Activated CD4-positive, CD25-positive, alpha-beta regulatory T cell (primary cell): ENCODE measurements around the gene UBE2L6.
A peak's percentile ranks its signal among the peaks of the same experiment; 100 is the strongest.

Source experiments
- DNase-seq, 4 experiments: peaks; one replicate each; lab custom pipeline; 2025; lab: John Stamatoyannopoulos, UW

Gene UBE2L6

GRCh38 chr11:57530215-57530595 lies 37.3 kb downstream of the UBE2L6 start:
- no peak for DNase-seq

GRCh38 chr11:57529012-57529411 lies 38.5 kb downstream of the UBE2L6 start:
- no peak for DNase-seq

GRCh38 chr11:57527056-57527631 lies 40.3 kb downstream of the UBE2L6 start:
- DNase-seq, result peak; percentile 39 to 54 (median 52)

GRCh38 chr11:57523419-57523818 lies 44.1 kb downstream of the UBE2L6 start:
- no peak for DNase-seq

GRCh38 chr11:57521116-57521515 lies 46.4 kb downstream of the UBE2L6 start:
- no peak for DNase-seq

GRCh38 chr11:57516061-57516443 lies 51.4 kb downstream of the UBE2L6 start:
- DNase-seq, result no peak

- peak in 2 of 4 experiments; percentile 6 to 16 for DNase-seq
These were observed 52.0 kb downstream of the UBE2L6 start, which contains the start of gene SLC43A1 for GRCh38 chr11:57515332-57516060. TSS of gene SLC43A1 (minus strand) at chr11:57515702. CDS start at chr11:57514111, 1,591 bp downstream.

- DNase-seq, result peak in 3 of 4 experiments; percentile 15 to 42 (median 19)
These were observed 52.7 kb downstream of the UBE2L6 start for GRCh38 chr11:57514538-57515331.

GRCh38 chr11:57513911-57514537 lies 53.4 kb downstream of the UBE2L6 start:
- DNase-seq, result peak in 2 of 4 experiments; percentile 3 to 15

- no peak for DNase-seq
These were observed 54.0 kb downstream of the UBE2L6 start for GRCh38 chr11:57513452-57513795.

- DNase-seq, result no peak
These were observed 54.6 kb downstream of the UBE2L6 start for GRCh38 chr11:57512646-57513451.

- DNase-seq, result no peak
These were observed 55.6 kb downstream of the UBE2L6 start for GRCh38 chr11:57511741-57512430.

- DNase-seq, result no peak
These were observed 58.9 kb downstream of the UBE2L6 start for GRCh38 chr11:57508341-57509170.

- no peak for DNase-seq
These were observed 61.0 kb downstream of the UBE2L6 start for GRCh38 chr11:57506522-57506921.

GRCh38 chr11:57504511-57504910 lies 63.0 kb downstream of the UBE2L6 start:
- no peak for DNase-seq

GRCh38 chr11:57502870-57503269 lies 64.6 kb downstream of the UBE2L6 start:
- no peak for DNase-seq

GRCh38 chr11:57502376-57502775 lies 65.1 kb downstream of the UBE2L6 start:
- no peak for DNase-seq

- no peak for DNase-seq
These were observed 65.5 kb downstream of the UBE2L6 start for GRCh38 chr11:57501953-57502352.
